HG02970 (cell line): ENCODE results near the gene ZSCAN10.

Experiments
- ATAC-seq: cut with Tn5 transposase; IDR thresholded peaks from one replicate; pipeline ENCODE4 v1.9.1; 2021; ENCODE audit warnings: mild to moderate bottlenecking, moderate library complexity, moderate number of reproducible peaks; ENCODE audit not compliant: unreplicated experiment, low FRiP score

ZSCAN10 gene

DNA sequence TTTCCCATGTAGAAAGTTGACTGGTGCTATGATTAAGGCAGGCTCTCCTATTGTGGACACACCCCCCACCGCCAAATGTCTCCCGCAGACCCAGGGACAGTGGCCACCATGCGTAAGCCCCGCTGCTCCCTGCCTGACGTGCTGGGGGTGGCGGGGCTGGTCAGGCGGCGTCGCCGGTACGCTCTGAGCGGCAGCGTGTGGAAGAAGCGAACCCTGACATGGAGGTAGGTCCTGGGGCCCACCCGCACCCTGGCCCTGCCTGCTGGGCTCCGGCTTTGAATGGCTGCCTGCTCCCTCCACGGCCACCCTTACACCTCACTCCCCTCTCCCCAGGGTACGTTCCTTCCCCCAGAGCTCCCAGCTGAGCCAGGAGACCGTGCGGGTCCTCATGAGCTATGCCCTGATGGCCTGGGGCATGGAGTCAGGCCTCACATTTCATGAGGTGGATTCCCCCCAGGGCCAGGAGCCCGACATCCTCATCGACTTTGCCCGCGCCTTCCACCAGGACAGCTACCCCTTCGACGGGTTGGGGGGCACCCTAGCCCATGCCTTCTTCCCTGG is 49.1 kb downstream of the ZSCAN10 start:
- ATAC-seq, result no peak

DNA sequence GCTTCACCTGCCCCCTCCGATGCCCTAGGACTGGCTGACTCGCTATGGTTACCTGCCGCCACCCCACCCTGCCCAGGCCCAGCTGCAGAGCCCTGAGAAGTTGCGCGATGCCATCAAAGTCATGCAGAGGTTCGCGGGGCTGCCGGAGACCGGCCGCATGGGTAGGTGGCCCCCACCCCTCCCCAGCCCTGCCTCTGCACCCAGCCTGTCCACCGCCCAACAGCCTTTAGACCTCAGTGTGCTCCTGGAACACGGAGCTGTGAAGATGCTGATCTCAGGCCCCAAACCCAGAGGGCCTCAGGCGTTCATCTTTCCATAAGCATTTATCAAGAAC is 51.7 kb downstream of the ZSCAN10 start:
- no peak for ATAC-seq

DNA sequence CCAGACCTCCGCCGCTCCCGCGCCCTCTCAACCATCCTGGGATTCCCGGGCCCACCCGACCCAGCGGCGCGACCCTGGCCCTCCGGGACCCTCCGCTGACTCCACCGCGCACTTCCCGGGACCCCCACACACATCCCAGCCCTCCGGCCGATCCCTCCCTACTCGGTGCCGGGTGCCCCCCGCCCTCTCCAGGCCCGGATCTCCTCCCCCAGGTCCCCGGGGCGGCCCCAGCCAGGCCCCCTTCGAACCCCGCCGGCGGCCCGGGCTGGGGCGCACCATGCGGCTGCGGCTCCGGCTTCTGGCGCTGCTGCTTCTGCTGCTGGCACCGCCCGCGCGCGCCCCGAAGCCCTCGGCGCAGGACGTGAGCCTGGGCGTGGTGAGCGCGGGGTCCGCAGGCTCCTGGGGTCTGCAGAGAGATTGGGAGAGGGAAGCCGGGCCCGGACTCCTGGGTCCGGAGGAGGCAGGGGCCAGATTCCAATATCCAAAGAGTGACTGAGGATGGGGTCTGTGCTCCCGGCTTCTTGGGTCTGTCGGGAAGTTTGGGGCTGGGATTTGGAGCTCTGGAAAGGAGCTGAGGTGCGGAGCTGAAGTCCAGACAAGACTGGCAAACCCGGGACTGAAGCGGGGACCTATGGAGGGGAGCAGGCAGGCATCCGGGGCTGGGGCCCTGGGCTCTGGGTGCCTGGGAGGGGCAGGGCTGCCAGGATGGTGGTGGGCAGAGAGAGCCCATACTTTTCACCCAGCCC is 52.3 kb downstream of the ZSCAN10 start:
- no peak for ATAC-seq

DNA sequence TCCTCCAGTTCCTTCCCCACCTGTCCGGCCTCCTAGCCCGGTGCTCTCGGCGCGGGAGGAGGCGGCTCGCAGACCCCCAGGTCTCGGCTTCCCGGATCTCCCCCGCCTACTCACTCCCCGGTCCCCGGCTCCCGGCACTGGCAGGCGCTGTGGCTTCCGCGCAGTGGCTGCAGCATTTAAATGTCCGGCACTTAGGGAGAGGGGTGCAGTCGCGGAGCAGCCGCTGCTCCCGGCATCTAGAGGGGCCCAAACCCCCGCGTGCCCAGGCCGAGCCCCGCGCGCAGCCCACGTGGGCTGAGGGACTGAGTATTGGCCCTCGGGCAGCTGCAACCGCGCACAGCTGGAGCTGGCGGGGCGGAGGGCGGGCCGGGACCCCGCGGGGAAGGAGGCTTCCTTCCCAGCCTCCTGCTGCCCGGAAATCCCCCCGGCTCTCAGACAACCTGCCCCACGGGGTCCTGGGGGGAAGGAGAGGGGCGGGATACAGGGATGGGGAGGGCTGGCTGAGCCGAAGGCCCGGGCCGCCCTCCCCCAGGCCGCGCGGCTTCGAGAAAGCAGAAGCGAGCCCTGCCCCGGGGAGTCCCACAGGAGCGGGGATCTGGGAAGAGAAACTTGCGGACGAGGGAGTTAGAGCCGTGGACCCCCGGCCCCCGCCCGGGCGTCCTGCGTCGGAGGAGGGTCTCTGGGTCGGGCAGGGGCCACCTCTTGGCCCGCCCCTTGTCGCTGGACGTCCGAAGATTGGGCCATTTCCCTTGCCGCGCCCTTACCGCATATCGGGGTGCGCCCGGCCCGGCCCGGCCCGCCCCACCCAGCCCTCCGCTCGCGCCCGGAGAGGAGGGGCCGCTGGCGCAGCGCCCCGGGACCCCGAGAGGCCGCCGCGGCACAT is 53.1 kb downstream of the ZSCAN10 start, which contains the start of gene MMP25:
Gene MMP25 (plus strand): TSS at position 804 of the 883 bp plus-strand sequence. CDS start 357 bp downstream, outside the sequence.
- no peak for ATAC-seq

DNA sequence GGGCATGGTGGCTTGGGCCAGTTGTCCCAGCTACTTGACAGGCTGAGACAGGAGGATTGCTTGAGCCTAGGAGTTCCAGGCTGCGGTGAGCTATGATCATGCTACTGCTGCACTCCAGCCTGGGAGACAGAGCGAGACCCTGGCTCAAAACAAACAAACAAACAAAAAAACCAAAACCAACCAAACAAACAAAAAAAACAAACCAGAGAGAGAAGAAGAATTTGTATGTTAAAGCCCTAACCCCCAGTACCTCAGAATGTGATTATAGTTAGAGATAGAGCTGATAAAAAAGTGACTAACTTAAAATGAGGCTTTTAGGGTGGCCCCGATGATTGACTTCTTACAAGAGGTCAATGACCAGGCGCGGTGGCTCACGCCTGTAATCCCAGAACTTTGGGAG is 54.4 kb downstream of the ZSCAN10 start:
- no peak for ATAC-seq

DNA sequence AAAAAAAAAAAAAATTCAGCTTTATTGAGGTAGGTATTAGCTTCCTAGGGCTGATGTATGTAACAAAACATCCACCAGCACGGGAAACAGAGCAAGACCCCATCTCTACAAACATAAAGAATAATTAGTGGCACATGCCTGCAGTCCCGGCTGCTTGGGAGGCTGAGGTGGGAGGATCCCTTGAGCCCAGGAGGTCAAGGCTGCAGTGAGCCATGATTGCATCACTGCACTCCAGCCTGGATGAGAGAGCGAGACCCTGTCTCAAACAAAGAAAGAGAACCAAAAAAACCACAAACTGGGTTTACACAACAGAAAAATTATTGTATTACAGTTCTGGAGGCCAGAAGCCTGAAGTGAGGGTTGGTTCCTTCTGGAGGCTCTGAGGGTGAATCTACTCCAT is 56.7 kb downstream of the ZSCAN10 start:
- no peak for ATAC-seq

DNA sequence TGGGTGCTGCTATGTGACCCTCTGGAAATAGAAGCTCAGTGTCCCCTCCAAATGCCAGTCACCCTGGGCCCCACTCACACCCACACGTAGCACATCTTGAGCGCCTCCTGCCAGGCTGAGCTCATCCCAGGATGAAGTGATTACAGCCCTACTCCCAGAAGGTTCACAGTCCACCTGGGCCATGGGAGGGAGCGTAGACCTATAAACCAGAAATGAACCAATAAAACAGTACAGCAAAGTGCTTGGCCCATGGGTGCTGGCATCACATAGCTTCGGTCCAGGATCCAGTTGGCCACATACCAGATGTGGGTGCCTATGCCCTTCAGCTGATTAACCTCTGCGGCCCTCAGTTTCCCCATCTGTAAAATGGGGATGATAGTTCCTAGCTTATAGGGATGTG is 60.2 kb downstream of the ZSCAN10 start:
- ATAC-seq, result no peak
